Tibial nerve (tissue), 3 donors: Measurements from ENCODE around the gene ISG20L2.

ENCODE experiments used
- POLR2A ChIP-seq, 2 donors: fragments of 450-650 bp; IDR thresholded peaks; one replicate each; pipeline ENCODE4 v1.6.1; 2017; ENCODE audit warnings: antibody characterized with exemption in 2 of 2, mild to moderate bottlenecking in 2 of 2, moderate library complexity in 2 of 2
- TF ChIP-seq, protein P1 (sequence below), 5 experiments: fragments of 200-600 bp in 3 of 5; fragments of 450-650 bp in 2 of 5; sonication (generic) in 3 of 5; IDR thresholded peaks; one replicate each; pipeline ENCODE4 v1.5.1; 2016 to 2019; ENCODE audit warnings: antibody characterized with exemption in 5 of 5, mild to moderate bottlenecking in 3 of 5, moderate library complexity in 2 of 5

DNA sequence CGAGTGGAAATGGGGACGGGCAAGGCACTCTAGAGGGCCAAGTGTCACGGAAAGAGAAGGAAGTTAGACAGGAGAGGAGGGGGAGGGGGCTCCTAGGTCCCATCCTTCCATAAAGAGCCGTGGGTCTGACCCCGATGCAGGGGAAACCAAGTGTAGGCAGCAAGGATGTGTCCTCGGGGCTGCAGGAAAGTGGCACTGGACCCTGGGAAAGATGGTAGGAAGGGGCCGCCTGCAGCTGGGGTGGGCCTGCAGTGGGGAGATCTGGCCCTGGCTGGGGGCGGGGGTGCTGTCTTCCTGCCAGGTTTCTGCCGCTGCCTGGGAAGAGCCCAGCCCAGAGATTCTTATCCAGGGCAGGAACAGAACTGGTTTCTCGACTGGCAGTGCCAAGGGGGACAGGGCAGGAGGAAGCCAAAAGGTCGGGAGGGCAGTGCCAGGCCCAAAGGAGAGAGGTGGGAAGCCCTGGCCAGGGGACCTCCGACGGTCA lies 36.1 kb downstream of the ISG20L2 start:
- TF ChIP-seq, protein P1, sequence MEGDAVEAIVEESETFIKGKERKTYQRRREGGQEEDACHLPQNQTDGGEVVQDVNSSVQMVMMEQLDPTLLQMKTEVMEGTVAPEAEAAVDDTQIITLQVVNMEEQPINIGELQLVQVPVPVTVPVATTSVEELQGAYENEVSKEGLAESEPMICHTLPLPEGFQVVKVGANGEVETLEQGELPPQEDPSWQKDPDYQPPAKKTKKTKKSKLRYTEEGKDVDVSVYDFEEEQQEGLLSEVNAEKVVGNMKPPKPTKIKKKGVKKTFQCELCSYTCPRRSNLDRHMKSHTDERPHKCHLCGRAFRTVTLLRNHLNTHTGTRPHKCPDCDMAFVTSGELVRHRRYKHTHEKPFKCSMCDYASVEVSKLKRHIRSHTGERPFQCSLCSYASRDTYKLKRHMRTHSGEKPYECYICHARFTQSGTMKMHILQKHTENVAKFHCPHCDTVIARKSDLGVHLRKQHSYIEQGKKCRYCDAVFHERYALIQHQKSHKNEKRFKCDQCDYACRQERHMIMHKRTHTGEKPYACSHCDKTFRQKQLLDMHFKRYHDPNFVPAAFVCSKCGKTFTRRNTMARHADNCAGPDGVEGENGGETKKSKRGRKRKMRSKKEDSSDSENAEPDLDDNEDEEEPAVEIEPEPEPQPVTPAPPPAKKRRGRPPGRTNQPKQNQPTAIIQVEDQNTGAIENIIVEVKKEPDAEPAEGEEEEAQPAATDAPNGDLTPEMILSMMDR (IDR thresholded peaks at IDR 0.05): no peak
- no peak for TF ChIP-seq POLR2A (IDR thresholded peaks at IDR 0.05)
